Subcutaneous abdominal adipose tissue (tissue), 5 donors: ENCODE results near the gene ANO2.

Source experiments
- H3K27ac ChIP-seq: one replicate; pipeline ENCODE4 v1.7.0; 2013; ENCODE audit warnings: low read depth, mild to moderate bottlenecking, inconsistent platforms, low read length, moderate library complexity
- H3K27me3 ChIP-seq, 5 donors: one replicate each; pipeline ENCODE4 v1.7.0; 2013; ENCODE audit warnings: low read length in 5 of 5, inconsistent platforms in 1 of 5; ENCODE audit not compliant: control insufficient read depth in 5 of 5, insufficient read depth in 4 of 5
- H3K36me3 ChIP-seq, 5 donors: one replicate each; pipeline ENCODE4 v1.7.0; 2013; ENCODE audit warnings: low read length in 5 of 5; ENCODE audit not compliant: control insufficient read depth in 5 of 5, insufficient read depth in 5 of 5
- H3K4me1 ChIP-seq, 5 donors: one replicate each; pipeline ENCODE4 v1.7.0; 2013; ENCODE audit warnings: low read length in 5 of 5, mild to moderate bottlenecking in 3 of 5, moderate library complexity in 1 of 5; ENCODE audit not compliant: control insufficient read depth in 5 of 5, insufficient read depth in 5 of 5
- H3K4me3 ChIP-seq, 5 donors: one replicate each; pipeline ENCODE4 v1.7.0; 2013; ENCODE audit warnings: low read length in 5 of 5, low read depth in 1 of 5
- H3K9ac ChIP-seq, 5 donors: one replicate each; pipeline ENCODE4 v1.7.0; 2013; ENCODE audit warnings: low read length in 5 of 5, mild to moderate bottlenecking in 4 of 5, moderate library complexity in 3 of 5
- H3K9me3 ChIP-seq, 5 donors: one replicate each; pipeline ENCODE4 v1.7.0; 2013; ENCODE audit warnings: low read length in 5 of 5; ENCODE audit not compliant: control insufficient read depth in 5 of 5
- donor health status: healthy.
- donor health status: healthy.
- donor health status: healthy.
- donor health status: healthy.
- donor health status: healthy.

Gene ANO2

DNA sequence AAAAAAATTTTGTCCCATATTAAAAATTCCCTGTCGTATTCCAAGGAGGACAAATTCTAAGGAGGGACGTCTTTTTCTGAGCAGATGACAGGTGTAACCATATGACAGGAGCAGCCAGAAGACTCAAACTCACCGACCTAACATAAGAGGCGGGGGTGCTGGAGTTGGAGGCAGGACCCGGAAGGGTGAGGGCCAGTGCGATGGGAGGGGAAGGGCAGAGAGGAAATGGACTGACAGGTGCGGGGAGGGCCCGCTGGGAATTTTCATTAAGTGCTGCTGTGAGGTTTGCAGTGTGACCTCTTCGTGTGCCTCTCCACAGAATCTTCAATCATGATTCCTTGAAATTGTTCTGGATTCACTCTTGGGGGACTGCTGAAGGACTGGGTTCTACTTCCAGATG is 323.7 kb downstream of the ANO2 start:
- Histone ChIP-seq H3K27ac (no peak overlapping the region), H3K9me3 (peaks cover 0 to 2% (median 0%) of the 10 kb centered on the region in 5 donors), H3K9ac (no peak overlapping the region), H3K4me1 (peaks cover 0 to 28% (median 0%) of the 10 kb centered on the region in 5 donors), H3K36me3 (no peaks in the 10 kb centered on the region), H3K27me3 (peaks cover 0 to 10% (median 0%) of the 10 kb centered on the region in 5 donors), H3K4me3 (no peak overlapping the region)

DNA sequence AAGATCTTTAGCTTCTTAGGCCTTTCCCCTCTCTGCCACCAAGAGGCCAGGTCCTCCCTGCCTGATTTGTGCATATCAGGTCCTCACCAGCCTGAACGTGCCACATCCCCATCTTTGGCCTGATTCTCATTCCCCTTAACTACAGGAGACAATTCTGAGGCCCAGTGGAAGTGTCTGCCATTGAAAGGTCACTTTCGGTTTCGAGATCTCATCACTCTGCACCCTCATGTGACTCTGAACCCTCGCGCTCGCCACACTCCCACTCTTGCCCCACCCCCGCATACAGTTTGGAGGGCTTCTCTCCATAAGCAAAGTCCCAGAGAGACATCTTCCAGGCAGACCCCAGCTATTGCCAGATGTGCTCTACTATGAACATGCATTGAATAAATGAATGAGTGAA is 324.2 kb downstream of the ANO2 start:
- H3K4me1 ChIP-seq = peaks cover 0 to 24% (median 0%) of the 10 kb centered on the region in 5 donors
- peaks cover 0 to 2% (median 0%) of the 10 kb centered on the region in 5 donors for H3K9me3 ChIP-seq
- peaks cover 0 to 10% (median 0%) of the 10 kb centered on the region in 5 donors for H3K27me3 ChIP-seq
- H3K27ac ChIP-seq = no peak overlapping the region
- H3K4me3 ChIP-seq = no peak overlapping the region
- H3K36me3 ChIP-seq = no peaks in the 10 kb centered on the region
- no peak overlapping the region for H3K9ac ChIP-seq

DNA sequence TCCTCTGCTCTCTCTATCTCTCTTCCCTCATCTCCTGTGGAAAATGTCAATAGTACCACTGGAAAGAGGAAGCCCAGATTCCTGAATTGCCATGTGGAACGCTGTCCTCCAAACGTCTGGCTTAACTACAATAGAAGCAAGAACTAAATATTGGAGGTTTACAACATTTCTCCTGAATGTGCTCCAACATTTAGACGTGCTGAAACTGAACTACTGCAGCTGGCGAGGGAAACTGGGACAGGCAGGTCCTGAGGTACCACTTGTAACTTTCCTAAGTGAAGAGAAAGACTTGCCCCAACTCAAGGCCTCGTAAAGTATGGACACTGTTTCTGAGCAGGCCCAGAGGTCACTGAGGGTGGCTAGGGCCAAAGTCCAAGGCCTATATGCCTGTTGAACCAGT is 325.4 kb downstream of the ANO2 start:
- Histone ChIP-seq H3K27me3 (peaks cover 0 to 10% (median 0%) of the 10 kb centered on the region in 5 donors), H3K9ac (no peak overlapping the region), H3K4me3 (no peak overlapping the region), H3K9me3 (peaks cover 0 to 2% (median 0%) of the 10 kb centered on the region in 5 donors), H3K27ac (no peak overlapping the region), H3K4me1 (peaks cover 0 to 14% (median 0%) of the 10 kb centered on the region in 5 donors), H3K36me3 (no peaks in the 10 kb centered on the region)

DNA sequence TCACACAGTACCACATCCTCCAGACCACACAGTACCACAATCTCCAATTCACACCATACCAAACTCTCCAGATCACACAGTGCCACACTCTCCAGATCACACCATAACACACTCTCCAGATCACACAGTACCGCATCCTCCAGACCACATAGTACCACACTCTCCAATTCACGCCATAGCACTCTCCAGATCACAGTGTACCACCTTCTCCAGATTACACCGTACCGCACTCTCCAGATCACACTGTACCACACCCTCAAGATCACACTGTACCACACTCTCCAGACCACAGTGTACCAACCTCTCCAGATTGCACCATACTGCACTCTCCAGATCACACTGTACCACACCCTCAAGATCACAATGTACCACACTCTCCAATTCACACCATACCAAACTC is 328.2 kb downstream of the ANO2 start:
- Histone ChIP-seq H3K27me3 (peaks cover 0 to 8% (median 0%) of the 10 kb centered on the region in 5 donors), H3K4me1 (peaks cover 0 to 25% (median 0%) of the 10 kb centered on the region in 5 donors), H3K9ac (no peak overlapping the region), H3K36me3 (no peaks in the 10 kb centered on the region), H3K9me3 (peaks cover 0 to 2% (median 0%) of the 10 kb centered on the region in 5 donors), H3K4me3 (no peak overlapping the region), H3K27ac (no peak overlapping the region)

DNA sequence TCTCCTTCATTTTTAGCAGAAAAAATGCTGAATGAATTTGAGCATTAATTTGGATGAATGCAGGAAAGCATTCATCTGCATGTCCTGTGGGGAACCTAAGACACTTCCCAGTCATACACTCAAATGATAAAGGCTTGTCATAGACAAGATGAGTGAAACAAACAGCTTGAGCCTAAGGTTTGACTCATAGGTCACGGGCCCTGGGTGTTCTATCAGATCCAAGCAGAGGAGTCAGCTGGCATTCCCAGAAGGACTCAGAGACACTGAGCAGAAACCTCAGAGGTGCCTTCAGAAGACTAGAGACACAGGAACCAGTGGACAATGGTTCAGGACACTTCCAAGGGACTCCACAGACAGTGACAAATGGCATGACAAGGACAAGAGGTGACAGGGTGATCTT is 329.3 kb downstream of the ANO2 start:
- peaks cover 0 to 2% (median 0%) of the 10 kb centered on the region in 5 donors for H3K9me3 ChIP-seq
- no peak overlapping the region for H3K4me3 ChIP-seq
- H3K36me3 ChIP-seq = no peaks in the 10 kb centered on the region
- peaks cover 0 to 28% (median 0%) of the 10 kb centered on the region in 5 donors for H3K4me1 ChIP-seq
- no peak overlapping the region for H3K27ac ChIP-seq
- H3K9ac ChIP-seq = no peak overlapping the region
- H3K27me3 ChIP-seq = peaks cover 0 to 8% (median 0%) of the 10 kb centered on the region in 5 donors

DNA sequence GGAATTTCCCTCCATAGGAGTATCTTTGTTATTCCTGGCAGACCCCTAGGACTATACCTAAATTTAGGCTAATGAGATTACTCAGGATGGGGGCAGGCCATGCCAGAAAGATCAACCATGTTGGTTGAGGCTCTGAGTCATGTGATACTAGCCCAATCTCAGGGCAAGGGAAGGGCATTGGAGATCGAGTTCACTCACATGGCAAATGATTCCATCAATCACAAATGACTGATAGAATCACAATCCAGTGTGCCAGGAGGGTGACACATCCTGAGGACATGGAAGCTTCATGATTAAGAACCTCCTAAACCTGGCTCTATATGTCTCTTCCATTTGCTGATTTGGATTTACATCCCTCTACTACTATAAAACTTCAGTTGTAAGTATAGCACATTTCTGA is 330.8 kb downstream of the ANO2 start:
- no peaks in the 10 kb centered on the region for H3K36me3 ChIP-seq
- H3K9ac ChIP-seq = no peak overlapping the region
- H3K9me3 ChIP-seq = peaks cover 0 to 2% (median 0%) of the 10 kb centered on the region in 5 donors
- H3K27me3 ChIP-seq = peaks cover 0 to 8% (median 0%) of the 10 kb centered on the region in 5 donors
- peaks cover 0 to 28% (median 0%) of the 10 kb centered on the region in 5 donors for H3K4me1 ChIP-seq
- no peak overlapping the region for H3K4me3 ChIP-seq
- no peak overlapping the region for H3K27ac ChIP-seq

DNA sequence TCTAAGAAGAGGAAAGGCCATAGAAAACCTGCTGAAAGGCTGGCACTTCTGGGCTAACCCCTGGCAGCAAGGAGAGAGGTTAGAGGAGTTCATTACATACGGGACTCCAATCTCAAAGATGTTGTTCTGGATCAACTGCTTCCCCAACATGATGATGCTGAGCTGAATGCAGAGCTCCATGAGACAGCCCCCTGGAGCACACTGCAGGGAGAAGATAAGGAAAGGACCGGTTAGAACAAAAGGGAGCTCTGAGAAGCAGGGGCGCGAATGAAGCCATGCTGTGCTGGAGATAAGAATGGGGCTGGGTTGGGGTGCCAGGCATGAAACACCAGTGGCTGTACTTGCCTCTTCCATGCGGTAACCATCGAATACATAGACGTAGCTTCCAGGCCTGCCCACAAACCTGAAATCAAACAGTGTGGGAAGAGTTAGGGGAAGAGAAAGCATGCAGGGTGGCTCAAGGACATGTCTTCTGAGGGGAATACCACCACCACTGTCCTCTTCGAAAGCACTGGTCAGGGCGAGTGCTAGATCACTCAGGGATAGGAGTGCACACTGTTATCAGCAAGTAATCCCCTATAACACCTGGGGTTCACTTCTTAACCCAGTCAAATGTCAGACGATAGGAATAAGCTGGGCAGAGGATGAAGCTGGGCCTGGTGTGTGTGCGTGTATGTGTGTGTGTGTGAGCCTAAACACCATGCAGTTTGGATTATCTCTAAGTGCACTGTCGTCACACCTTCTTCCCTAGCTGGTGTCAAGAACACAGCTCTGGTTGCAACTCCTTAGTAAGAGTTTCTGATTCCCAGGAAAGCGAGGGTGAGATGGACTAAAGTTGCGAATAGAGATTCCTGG is 332.3 kb downstream of the ANO2 start:
- Histone ChIP-seq H3K4me1 (peaks cover 0 to 28% (median 0%) of the 10 kb centered on the region in 5 donors), H3K9ac (peak overlapping the region in 1 of 5 donors; percentile 12), H3K27ac (no peak overlapping the region), H3K27me3 (peaks cover 0 to 4% (median 0%) of the 10 kb centered on the region in 5 donors), H3K9me3 (peaks cover 0 to 2% (median 0%) of the 10 kb centered on the region in 5 donors), H3K36me3 (no peaks in the 10 kb centered on the region), H3K4me3 (no peak overlapping the region)

DNA sequence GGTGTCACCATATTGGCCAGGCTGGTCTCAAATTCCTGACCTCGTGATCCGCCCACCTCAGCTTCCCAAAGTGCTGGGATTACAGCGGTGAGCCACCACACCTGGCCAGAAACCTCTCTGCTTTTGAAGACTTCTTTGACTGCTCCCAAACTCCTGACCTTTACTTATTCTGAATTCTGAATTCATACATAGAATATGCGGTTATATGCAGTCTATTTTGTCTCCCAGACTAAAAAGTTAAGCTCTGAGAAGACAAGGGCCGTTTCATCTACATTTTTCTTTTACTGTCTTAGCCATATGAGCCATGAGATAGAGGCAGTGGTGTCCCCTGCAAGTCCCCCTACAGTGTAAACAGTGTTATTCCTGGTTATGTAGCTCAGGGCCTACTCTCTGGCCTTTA is 333.9 kb downstream of the ANO2 start:
- H3K9ac ChIP-seq = no peak overlapping the region
- H3K9me3 ChIP-seq = no peaks in the 10 kb centered on the region
- H3K4me3 ChIP-seq = no peak overlapping the region
- no peaks in the 10 kb centered on the region for H3K27me3 ChIP-seq
- no peak overlapping the region for H3K27ac ChIP-seq
- H3K4me1 ChIP-seq = peaks cover 0 to 33% (median 0%) of the 10 kb centered on the region in 5 donors
- no peaks in the 10 kb centered on the region for H3K36me3 ChIP-seq

DNA sequence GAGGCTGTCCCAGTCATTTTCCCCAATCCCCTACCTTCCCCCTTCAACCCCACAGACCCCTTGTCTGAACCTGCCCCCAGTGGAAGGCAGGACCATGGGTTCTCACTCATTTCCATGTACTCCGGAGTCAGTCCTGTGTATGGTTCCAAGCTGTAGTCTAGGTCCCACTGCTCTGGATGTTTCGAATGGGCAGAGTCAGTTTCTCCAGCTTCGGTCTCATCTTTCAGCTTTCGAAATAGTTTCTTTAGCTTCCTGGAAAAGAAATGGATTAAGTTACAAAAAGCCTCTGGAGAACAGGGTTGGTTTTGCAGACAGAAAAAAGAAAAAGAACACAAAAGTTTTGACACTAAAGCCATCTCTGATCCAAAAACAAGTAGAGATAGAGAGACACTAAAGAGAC is 345.7 kb downstream of the ANO2 start:
- Histone ChIP-seq H3K9me3 (no peaks in the 10 kb centered on the region), H3K27me3 (peaks cover 0 to 5% (median 0%) of the 10 kb centered on the region in 5 donors), H3K4me3 (no peak overlapping the region), H3K9ac (no peak overlapping the region), H3K36me3 (peaks cover 0 to 13% (median 0%) of the 10 kb centered on the region in 5 donors), H3K27ac (no peak overlapping the region), H3K4me1 (no peaks in the 10 kb centered on the region)

DNA sequence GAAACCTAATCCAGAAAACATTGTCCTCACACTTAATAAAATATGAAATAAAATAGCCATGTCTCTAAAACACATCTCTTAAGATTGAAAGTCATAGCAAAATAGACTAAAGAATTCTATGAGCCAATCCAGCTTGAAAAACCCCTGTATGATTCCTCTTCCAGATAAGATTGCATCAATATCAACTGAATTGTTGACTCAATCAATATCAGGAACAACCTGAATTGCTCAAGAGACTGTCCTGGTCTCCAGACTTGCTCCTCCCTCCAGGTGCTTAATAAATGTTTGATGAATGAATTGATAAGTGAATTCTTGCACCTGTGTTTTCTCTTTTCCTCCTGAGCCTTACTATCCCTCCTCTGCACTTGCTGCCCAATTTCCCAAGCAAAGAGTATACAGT is 351.1 kb downstream of the ANO2 start:
- Histone ChIP-seq H3K9me3 (no peaks in the 10 kb centered on the region), H3K36me3 (peaks cover 0 to 7% (median 0%) of the 10 kb centered on the region in 5 donors), H3K27ac (no peak overlapping the region), H3K4me1 (no peaks in the 10 kb centered on the region), H3K27me3 (peaks cover 0 to 9% (median 4%) of the 10 kb centered on the region in 5 donors), H3K4me3 (no peak overlapping the region), H3K9ac (no peak overlapping the region)
